ENCODE measurements around the gene ZSWIM3.
"Not testable (repeated sequence)": the region's sequence is repeated elsewhere in the genome, so short reads cannot be mapped to it uniquely, and the experiment has no call there.

The ZSWIM3 gene

DNA sequence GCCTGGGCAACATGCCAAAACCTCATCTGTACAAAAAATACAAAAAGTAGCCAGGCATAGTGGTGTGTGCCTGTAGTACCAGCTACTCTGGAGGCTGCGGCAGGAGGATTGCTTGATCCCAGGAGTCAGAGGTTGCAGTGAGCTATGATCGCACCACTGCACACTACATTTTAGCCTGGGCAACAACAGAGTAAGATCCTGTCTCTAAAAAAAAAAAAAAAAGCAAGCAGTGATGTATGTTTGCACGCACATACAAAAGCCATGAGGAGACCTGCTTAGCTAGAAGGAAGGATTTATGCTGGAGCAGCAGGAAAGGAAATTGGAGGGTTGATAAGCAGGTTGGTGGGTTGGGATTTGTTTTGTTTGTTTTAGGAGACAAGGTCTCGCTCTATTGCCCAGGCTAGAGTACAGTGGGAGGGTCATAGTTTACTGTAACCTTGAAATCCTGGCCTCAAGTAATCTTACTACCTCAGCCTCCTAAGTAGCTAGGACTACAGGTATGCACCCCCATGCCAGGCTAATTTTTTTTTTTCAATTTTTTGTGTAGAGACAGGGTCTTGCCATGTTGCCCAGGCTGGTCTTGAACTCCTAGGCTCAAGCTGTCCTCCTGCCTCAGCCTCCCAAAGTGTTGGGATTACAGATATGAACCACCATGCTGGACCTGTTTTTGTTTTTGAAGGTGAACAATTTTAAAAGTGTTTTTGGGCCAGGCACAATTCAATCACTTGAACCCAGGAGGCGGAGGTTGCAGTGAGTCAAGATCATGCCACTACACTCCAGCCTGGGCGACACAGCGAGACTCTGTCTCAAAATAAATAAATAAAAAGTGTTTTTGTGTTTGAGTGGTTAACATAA lies 4.0 kb downstream of the ZSWIM3 start:
- DNase-seq: peak; percentile 81

GRCh38 chr20:45863543-45864470 lies 6.4 kb downstream of the ZSWIM3 start:
- DNase-seq: peak; percentile 71

DNA sequence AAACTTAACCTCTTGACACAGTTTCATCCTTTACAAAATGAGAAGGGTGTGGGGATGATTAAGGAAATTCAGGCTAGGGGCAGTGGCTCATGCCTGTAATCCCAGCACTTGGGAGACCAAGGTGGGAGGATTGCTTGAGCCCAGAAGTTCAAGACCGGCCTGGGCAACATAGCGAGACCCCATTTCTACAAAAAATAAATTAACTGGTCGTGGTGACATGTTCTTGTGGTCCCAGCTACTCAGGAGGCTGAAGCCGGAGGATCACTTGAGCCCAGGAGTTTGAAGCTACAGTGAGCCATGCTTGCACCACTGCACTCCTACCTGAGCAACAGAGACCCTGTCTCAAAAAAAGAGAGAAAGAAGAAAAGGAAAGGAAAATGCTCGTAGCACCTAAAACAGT lies 9.0 kb downstream of the ZSWIM3 start:
- no peak for DNase-seq

DNA sequence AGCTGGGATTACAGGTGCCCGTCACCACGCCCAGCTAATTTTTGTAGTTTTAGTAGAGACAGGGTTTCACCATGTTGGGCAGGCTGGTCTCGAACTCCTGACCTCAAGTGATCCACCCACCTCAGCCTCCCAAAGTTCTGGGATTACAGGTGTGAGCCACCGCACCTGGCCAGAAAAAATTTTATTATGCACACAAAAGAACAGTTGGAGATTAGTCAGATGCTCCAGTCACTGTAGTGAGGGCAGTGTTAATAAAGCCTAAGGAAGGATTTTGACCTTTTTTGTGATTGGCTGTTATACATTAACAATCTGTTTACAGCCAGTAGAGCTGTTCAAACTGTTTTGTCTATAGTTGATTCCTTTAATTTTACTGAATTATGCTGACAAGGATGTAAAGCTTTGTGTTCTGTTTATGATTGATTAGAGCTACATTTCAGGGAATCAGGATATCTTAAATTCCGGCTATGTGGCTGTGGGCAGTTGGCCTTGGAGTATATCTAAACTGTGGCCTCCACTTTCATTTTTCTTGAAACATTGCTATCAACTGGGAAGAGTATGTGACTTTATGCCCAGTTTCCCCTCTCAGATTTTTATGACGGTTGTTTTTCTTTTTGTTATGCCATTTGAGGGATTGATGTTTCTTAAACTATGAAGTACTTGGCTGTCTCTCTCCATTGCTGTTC lies 9.9 kb downstream of the ZSWIM3 start:
- DNase-seq: no peak

- no peak for DNase-seq
These were observed 10.4 kb downstream of the ZSWIM3 start for GRCh38 chr20:45867819-45868176.

GRCh38 chr20:45872626-45873025 lies 15.2 kb downstream of the ZSWIM3 start:
- peak; percentile 10 for DNase-seq

DNA sequence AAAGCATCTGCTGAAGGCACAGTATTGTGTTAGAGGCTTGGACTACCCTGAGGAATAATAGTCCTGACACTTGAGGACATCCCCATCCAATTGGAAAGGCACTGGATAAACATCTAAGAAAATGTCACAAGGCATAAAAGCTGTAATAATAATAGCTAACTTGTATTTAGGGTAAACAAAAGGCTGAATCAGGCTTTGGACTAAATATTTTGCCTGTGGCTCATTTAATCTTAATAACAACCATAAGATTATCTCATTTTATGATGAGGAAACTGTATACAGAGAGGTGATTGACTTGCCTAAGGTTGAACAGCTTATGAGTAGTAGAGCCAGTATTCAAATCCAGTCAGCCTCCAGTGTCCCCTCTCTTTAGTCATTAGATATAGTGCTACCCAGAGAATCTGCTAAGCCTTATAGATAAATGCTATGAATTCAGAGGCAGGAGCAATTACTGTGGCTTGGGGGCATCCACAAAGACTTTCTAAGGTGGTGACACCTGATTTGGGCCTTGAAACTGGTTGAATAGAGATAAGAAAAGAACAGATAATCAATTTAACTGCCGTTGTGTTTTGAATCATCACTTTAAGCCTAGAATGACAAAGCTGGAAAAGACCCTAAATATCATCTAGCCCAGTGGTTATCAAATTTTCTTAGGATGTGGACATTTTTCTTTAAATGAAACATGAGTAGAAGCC lies 16.1 kb downstream of the ZSWIM3 start:
- no peak for DNase-seq

DNA sequence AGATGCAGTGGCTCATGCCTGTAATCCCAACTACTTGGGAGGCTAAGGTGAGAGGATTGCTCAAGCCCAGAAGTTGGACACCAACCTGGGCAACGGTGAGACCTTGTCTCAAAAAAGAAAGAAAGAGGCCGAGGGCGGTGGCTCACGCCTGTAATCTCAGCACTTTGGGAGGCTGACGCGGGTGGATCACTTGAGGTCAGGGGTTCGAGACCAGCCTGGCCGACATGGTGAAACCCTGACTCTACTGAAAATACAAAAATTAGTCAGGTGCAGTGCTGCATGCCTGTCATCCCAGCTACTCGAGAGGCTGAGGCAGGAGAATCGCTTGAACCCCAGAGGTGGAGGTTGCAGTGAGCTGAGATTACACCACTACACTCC lies 16.7 kb downstream of the ZSWIM3 start:
- DNase-seq: not testable (repeated sequence)

- no peak for DNase-seq
These were observed 17.2 kb downstream of the ZSWIM3 start for GRCh38 chr20:45874576-45874975.

GRCh38 chr20:45878076-45878761 lies 20.8 kb downstream of the ZSWIM3 start:
- DNase-seq: no peak

- peak; percentile 98 for DNase-seq
These were observed 23.8 kb downstream of the ZSWIM3 start, which contains the start of gene ZSWIM1 for GRCh38 chr20:45880988-45881788. Gene ZSWIM1, plus strand, starts transcription at chr20:45881227. Its CDS starts 1,366 bp downstream, at chr20:45882593.

DNA sequence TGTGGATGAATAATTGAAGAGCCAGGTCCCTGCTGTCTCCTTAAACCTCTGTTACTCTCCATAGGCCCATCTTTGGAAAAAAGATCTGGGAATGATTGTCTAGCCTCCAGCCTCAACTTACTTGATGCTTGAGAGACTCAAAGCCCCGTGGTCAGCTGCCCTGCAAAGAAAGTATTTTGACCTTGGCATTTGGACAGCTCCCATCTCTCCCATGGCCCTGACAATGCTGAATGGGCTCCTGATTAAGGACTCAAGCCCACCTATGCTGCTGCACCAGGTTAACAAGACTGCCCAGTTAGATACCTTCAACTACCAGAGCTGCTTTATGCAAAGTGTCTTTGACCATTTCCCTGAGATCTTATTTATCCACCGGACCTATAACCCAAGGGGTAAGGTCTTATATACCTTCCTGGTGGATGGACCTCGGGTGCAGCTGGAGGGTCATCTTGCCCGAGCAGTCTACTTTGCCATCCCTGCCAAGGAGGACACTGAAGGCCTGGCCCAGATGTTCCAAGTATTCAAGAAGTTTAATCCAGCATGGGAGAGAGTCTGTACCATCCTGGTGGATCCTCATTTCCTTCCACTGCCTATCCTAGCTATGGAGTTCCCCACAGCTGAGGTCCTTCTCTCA lies 25.2 kb downstream of the ZSWIM3 start:
- DNase-seq: no peak

- DNase-seq: no peak
These were observed 25.7 kb downstream of the ZSWIM3 start for GRCh38 chr20:45883100-45883469.

DNA sequence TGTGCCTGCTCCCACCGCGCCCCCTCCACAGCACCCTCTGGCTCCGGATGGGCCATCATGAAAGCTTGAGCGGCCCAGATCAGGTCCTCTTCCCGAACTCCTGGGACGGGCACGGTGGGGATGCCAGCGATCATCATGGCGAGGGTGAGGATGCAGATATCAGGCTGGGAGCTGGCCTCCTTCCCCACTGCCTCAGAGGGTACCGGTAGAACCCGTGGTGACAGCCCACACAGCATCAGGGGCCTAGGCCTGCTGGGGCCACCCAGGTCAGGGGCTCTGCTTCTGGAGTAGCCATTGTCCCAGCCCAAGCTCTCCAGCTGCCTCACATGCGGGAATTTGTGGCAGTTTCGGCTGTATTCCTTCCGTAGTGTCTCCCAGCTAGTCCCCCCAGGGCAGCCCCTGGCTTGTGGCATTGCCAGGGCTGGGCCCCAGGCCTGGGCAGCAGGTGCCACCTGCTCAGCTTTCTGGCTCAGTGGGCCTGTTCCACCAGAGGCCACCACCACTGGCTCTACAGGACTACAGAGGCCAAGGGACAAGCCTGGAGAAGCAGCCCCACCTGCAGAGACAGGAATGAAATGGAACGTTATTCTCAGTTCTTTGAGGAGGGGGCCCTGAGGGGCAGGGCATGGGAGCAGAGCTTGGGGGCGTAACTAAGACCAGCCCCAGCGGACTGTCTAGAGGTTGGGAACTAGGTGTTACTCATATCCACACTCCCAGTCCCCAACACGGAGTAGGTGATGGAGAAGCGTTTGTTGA lies 29.4 kb downstream of the ZSWIM3 start:
- DNase-seq: no peak

DNA sequence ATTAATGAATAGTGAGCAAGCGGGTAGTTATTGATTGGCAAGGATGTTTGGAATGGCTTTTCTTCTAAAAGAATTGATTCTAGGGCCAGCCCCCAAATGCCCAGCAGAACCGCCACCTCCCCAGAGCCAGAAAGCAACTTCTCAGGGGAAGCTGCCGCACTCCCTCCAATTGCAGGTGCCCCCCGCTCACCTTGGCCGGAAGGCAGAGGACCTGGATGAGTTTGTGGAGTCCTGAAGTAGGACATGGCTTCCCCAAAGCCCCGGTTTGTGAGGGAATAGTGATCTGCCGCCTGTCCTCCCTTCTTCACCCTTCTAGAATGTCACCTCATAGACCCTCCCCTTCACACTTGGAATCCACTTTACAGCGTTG lies 29.9 kb downstream of the ZSWIM3 start, which contains the start of gene SPATA25:
SPATA25 (minus strand) TSS at position 277 of the 370 bp plus-strand sequence; CDS start at position 245, 32 bp downstream.
- no peak for DNase-seq

DNA sequence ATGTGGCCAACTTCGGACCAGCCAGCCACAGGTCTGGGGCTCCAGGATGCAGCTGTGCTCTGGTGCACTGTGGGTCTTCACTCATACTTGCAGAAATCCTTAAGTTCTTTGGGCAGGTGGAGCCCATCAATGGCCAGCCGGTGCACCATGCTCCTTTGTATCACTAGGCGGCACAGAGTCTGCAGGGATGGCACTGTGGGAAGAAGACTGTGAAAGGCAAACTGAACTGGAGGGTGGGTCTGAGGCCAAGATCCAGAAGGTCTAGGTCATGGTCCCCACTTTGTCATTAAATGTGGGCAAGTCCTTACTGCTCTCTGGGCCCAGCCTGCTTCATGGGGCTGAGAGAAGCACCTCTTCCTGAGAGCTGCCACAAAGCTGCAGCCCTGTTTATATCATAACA lies 31.3 kb downstream of the ZSWIM3 start:
- DNase-seq: no peak

DNA sequence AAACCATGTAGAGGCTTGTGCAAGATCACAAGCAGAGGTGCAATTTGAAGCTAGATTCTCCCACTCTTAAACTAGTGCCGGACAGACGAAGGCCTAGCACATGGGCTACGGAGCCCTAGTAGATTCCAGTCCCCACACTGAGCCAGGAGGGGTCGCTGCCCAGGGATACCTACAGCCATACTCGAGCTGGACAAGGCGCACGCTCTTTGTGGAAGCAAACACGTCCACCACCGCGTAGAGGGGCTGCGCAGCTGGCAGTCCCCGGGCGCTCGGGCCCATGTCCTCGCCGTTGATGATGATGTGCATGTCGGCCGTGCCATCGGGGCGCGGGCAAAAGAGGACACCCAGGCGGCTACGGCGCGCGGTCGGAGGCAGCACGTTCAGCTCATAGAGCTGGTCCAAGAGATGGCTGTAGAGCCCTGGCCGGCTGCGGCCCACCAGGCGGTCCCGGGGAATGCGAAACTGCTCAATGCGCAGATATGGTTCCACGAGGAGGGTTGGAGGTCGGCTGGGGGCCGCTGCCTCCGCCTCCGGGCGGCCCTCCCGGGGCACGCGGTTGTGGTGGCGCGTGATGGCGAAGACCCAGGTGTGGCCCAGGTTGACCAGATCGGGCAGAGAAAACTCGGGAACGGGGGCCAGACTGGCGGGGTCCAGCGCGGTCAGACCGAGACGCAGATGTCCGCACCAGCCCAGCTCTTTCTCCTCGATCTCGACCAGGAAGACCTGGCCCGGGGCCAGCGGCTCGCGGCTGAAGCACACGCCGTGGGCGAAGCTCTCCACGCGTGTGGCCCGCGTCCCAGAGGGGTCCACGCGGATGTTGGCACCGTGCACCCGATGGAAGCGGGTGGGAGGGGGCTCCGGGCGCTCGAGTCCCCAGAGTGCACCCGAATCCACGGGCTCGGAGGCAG lies 32.9 kb downstream of the ZSWIM3 start:
- peak; percentile 61 for DNase-seq

Measured in NCI-H510A treated with DMSO at 0.1 percent for 48 hours (cell line).